Measurements from ENCODE around the gene DGCR8. TPM values are rescaled to one million over a fixed set of nuclear protein-coding genes. Genes with fewer than 3 reads are reported as not detected.
A peak's percentile ranks its signal among the peaks of the same experiment; 100 is the strongest.
"Not testable (repeated sequence)": the region's sequence is repeated elsewhere in the genome, so short reads cannot be mapped to it uniquely, and the experiment has no call there.

Gene DGCR8
- polyA plus RNA-seq, 1 donor, result 41.7 TPM

DNA sequence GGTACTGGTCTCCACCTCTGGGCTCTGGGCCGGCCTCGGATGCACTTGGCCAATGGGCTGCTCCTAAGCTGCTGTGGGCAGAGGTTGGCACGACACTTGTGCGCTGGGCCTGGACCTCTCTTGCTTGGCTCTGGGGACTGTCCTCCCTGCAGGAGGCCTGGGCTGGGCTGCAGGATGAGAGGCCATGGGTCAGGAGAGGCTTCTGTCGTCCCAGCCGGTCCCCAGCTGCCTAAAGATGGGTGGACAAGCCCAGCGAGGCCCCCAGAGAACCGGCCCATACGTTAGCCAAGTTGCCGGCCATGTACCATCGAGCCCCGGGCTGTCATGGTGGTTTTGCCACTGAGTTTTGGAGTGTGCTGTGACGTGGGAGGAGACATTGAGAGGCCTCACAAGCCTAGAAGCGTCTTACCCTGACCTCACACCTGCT lies 72.4 kb downstream of the DGCR8 start:
- no peak for DNase-seq (ENCODE audit: low read depth)

DNA sequence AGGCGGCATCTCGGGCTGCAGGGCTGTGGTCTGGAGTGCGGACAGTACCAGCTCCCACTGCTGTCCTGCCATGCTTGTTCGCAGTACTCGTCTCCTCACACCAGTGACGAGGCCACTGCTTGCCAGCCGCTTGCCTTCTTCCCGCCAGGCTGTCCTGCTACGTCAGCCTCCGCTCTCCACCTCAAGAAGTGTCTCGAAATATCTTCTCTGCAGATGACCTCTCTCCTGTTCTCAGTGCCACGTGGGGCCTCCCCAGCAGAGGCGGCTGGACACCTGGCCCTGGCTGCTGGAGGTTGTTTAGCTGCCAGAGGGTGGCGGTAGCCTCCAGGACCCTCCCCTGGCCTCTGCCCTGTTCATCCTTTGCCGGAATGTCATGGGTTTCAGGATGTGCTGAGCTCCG lies 73.9 kb downstream of the DGCR8 start:
- no peak for DNase-seq (ENCODE audit: low read depth)

DNA sequence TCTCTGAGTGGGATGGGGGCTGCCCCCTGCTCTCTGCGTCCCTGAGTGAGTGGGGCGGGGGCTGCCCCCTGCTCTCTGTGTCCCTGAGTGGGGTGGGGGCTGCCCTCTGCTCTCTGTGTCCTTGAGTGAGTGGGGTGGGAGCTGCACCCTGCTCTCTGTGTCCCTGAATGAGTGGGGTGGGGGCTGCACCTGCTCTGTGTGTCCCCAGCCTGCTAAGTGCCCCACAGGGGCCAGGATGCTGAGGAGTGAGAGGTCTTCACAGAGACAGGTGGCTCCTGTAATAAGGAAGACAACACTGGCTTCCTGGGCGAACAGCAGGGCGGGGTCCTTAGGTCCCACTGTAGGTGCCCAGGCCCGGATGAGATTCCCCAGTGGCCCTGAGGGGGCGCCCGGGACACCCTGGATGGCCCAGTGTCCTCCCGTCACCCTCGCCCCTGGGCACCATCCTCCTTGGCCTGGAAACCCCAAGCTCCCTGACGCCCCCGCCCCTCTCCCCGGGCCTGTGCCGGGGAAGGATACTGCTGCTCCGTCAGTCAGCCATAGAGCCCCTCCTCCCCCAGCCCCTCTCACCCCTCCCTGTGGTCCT lies 74.7 kb downstream of the DGCR8 start:
- DNase-seq (ENCODE audit: low read depth), result no peak

DNA sequence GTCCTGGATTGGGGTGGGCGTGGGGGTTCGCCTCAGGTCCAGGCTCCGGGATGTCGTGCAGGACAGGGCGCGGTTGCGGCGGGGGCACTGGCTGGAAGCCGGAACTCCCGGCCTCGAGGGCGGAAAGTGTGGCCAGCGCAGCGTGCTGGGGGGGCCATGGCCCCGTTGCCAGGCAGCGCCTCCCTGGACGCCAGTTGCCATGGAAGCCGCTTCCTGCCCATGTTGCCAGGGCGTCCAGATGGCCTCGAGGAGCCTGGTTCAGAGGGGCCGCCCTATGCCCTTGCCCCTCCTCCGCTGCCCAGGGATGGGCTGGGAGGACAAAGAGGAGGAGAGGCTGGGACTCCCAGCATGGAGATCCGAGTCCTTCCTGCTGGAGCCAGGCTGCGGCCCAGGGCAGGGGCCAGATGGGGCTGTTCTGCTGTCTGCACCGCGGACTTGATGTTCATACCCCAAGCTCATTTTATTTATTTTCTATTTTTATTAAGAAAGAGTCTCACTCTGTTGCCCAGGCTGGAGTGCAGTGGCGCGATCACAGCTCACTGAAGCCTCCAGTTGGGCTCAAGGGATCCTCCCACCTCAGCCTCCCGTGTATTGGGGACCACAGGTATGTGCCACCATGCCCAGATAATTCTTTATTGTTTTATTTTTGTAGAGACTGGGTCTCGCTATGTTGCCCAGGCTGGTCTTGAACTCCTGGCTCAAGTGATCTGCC lies 75.4 kb downstream of the DGCR8 start:
- no peak for DNase-seq (ENCODE audit: low read depth)

DNA sequence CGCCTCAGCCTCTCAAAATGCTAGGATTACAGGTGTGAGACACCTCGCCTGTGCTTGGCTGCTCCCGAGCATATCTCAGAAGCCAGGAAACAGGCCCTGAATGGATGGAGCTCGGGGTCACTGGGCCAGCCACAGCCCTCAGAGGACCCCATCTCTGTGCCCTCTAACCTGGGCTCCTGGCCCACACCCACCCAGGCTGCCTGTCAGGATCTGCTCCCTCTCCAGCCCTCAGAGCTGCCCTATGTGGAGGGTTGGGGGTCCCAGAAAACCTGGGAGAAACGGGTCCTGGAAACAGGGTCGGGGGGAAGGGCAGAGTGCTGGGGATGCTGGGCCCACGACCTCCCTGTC lies 76.0 kb downstream of the DGCR8 start:
- DNase-seq (ENCODE audit: low read depth), result no peak

DNA sequence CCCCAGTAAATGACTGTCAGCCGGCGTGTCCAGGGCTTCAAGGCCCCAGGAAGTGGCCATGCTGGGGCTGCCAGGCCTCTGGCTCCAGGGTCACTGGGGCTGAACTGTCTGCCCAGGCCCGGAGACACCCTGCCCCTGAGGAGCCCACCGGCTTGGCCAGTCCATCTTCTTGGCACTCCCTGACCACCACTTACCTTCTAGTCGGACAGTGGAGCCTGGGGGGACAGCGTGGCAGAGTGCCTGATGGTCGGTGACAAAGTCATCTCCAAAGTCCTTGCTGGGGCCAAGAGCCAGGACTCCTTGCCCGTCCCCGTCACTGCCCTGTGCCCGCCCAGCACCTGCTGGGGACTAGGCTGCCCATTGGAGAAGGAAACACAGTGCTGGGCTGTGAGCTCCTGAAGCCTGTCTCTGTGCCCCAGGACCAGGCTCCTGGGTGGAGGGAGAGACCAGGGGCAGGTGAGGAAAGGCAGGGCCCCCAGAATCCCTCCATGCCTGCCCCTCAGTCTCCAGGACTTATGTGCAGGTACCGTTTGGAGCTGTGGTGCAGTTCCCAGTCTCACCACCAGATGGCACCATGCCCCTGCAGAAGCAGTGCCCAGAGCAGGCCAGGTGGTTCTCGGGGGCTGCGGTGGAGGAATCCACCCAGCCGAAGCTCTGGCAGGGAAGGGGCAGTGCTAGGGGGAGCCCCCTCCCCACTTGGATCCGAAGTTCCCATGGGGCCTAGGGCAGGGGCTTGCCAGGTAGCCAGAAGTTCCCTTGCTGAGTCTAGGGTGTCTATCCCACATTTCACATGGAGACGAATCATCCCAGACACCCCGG lies 76.8 kb downstream of the DGCR8 start:
- DNase-seq (ENCODE audit: low read depth), result peak; percentile 52

DNA sequence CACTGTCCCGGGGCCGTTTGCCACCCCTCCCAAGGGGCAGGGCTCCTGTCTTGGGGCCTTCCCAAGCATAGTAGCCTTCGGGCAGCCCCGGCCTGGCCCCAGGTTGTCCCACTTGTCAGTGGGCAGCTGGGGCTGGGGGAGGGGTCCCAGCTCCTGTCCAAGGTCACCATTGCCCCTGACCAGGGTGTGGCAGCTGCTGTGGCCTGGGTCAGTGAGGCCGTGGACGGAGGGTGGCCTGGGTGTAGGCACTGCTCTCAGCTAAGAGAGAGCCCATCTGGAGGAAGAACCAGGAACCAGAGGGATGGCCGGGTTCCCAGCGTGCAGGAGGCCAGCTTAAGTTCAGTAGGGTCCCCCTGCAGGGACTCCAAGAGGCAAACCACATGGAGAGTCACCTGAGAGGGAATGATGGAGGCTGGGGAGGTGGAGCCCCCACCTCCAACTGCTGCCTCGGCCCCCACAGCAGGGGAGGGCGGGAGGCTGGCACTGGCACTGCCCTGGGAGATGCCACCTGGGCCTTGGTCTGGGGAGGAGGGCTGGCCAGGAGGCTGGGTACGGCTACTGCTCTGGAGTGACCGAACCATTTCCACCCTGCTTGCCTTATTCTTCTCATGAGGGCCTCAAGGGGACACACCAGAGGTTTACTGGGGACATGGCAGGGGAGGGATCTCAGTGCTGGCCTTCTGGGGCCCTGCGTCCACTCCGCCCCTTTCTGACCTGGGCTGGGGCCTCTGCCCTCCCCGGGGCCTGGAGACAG lies 77.6 kb downstream of the DGCR8 start:
- no peak for DNase-seq (ENCODE audit: low read depth)

DNA sequence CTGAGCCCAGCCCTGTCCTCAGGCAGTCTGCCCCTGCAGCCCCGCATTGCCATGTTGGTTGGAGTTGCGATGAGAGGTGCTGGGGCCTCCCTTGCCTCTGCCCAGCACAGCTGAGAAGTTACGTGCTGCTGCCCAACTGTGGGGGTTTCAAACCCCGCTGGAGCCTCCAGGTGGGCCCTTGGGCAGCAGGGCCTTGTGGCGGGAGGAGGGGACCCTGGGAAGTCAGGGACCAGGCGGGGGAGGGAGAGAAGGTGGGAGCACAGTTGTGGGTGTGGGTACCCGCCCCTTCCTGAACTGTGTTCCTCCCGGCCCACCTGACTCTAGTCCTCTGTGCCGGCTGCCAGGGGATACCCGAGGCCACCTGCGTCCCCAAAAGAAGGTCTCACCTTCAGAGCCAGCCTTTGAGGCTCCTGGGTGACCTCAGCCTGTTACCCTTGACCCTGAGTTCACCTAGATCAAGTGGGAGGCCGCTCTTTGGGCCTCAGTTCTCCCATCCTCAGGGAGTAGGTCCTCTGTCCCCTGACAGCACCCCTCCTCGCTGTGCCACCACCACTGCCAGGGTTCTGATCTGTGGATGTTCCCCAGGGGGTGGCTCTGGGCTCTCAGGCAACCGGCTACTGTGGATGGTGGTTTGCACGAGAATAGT lies 78.5 kb downstream of the DGCR8 start:
- no peak for DNase-seq (ENCODE audit: low read depth)

DNA sequence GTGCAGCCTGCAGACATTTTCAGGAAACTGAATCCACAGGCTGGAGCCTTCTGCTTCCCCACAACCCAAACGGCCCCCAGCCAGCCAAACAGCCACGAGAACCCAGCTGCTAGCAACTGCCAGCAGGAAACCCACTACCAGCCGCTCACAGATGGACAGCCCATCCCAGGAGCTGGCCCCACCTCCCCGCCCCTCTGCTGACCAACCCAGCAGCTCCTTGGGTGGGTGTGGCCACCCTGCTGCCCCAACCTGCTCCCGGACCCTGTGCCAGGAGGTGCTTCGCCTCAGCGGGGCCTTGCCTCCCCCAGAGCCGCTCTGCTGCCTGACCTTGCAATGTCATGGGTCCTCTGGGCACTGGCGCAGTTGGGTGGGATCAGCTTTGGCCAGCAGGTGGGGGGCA lies 79.0 kb downstream of the DGCR8 start:
- no peak for DNase-seq (ENCODE audit: low read depth)

DNA sequence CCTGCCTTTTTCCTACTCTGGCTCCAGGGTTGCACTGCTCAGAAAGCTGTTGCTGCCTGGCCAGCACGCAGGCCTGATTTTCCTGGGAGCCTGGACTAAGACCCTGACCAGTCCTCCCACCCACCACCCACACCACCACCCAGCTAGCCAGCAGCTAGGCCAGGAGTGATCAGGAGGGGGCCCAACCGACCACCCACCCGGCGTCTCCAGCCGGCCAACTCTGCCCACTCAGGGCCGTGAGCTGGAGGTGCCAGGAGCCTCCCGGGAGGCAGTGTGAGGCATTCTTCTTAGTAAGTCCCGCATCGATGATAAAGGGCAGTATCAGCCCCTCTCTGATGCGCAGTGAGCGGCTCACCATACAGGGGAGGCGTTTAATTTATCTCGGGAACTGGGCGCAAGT lies 79.5 kb downstream of the DGCR8 start:
- DNase-seq (ENCODE audit: low read depth), result not testable (repeated sequence)

DNA sequence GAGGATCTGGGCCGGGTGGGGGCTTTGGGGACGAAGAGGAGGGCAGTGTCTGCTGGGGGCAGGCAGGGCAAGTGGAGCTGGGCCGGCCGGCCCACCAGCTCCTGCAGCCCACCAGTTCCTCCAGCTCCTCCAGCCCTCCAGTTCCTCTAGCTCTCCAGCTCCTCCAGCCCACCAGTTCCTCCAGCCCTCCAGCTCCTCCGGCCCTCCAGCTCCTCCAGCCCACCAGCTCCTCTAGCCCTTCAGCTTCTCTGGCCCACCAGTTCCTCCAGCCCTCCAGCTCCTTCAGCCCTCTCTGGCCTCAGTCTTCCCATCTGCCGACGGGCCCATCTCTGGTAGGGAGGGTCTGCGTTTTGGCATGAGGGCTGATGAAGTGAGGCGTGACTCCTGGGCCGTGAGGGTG lies 80.0 kb downstream of the DGCR8 start:
- no peak for DNase-seq (ENCODE audit: low read depth)

Other genes with a start within 250 kb of the DGCR8 start
- 3.9 TPM for gene GNB1L, start 225.4 kb upstream of the DGCR8 start, polyA plus RNA-seq (ENCODE audit: insufficient read length)
- 12.0 TPM for gene RTL10, start 225.4 kb upstream of the DGCR8 start, polyA plus RNA-seq (ENCODE audit: insufficient read length)
- gene COMT, start 138.5 kb upstream of the DGCR8 start, polyA plus RNA-seq (ENCODE audit: insufficient read length), result 90.1 TPM
- gene TXNRD2, start 138.4 kb upstream of the DGCR8 start, polyA plus RNA-seq (ENCODE audit: insufficient read length), result 19.1 TPM
- gene ARVCF, start 63.4 kb upstream of the DGCR8 start, polyA plus RNA-seq (ENCODE audit: insufficient read length), result 122 TPM
- 9.4 TPM for gene TANGO2, start 59.1 kb upstream of the DGCR8 start, polyA plus RNA-seq (ENCODE audit: insufficient read length)
- 91.1 TPM for gene RANBP1, start 35.9 kb downstream of the DGCR8 start, polyA plus RNA-seq (ENCODE audit: insufficient read length)
- 50.2 TPM for gene TRMT2A, start 37.0 kb downstream of the DGCR8 start, polyA plus RNA-seq (ENCODE audit: insufficient read length)
- gene ZDHHC8, start 51.6 kb downstream of the DGCR8 start, polyA plus RNA-seq (ENCODE audit: insufficient read length), result 41.3 TPM
- 2.2 TPM for gene CCDC188, start 70.8 kb downstream of the DGCR8 start, polyA plus RNA-seq (ENCODE audit: insufficient read length)
- gene RTN4R, start 188.1 kb downstream of the DGCR8 start, polyA plus RNA-seq (ENCODE audit: insufficient read length), result 19.9 TPM
- gene DGCR6L, start 239.8 kb downstream of the DGCR8 start, polyA plus RNA-seq (ENCODE audit: insufficient read length), result 77.0 TPM

All from forelimb muscle (tissue), 1 donor.